ENCODE data around the gene IL17RB. TPM values are rescaled to one million over a fixed set of nuclear protein-coding genes. Genes with fewer than 3 reads are reported as not detected.
A peak's percentile ranks its signal among the peaks of the same experiment; 100 is the strongest.

IL17RB gene
- total and polyA plus RNA-seq, 5 donors from 2014 or later = 2.5 to 5.1 (median 3.6) TPM

DNA sequence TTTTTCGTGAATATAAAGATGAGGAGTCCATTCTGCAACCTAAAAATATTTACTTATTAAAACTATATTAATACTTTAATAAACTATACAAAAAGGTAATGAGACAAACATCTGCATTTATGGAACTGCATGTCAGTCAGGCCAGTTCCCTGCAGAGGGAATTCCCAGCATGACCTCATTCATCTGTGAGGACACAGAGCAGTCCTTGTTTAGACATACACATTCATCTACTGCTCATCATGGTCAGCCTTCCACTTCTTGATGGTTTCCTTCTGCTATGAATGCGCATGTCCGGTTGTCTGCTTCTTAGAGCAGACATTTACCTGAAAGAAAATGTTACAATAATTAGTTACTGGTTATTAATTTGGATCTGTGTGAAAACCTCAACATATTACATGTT lies 38.9 kb downstream of the IL17RB start:
- Mint-ChIP-seq H3K27ac (no peak overlapping the region), H3K27me3 (no peaks in the 10 kb centered on the region), H3K36me3 (peaks cover 34% of the 10 kb centered on the region), H3K4me1 (peaks cover 35 to 58% (median 46%) of the 10 kb centered on the region in 4 donors), H3K4me3 (no peak overlapping the region), H3K9me3 (no peaks in the 10 kb centered on the region)
- DNase-seq (no peak), ATAC-seq (ENCODE audit: low read depth in 2 of 2) (no peak)
- H3K4me3 ChIP-seq (ENCODE audit: low read depth, low read length) = no peak overlapping the region
- peaks cover 38% of the 10 kb centered on the region for H3K36me3 ChIP-seq (ENCODE audit: control insufficient read depth, insufficient read depth, low read length)
- H3K9me3 ChIP-seq (ENCODE audit: control insufficient read depth in 2 of 2, low read length in 2 of 2) = no peaks in the 10 kb centered on the region
- peaks cover 28% of the 10 kb centered on the region for H3K4me1 ChIP-seq (ENCODE audit: control insufficient read depth, insufficient read depth, low read length, poor library complexity, severe bottlenecking)
- no peak overlapping the region for H3K27ac ChIP-seq (ENCODE audit: insufficient read depth, low read length, poor library complexity, severe bottlenecking)
- H3K27me3 ChIP-seq (ENCODE audit: control insufficient read depth, insufficient read depth, low read length) = no peaks in the 10 kb centered on the region

GRCh38 chr3:53887446-53887845 lies 41.1 kb downstream of the IL17RB start:
- Mint-ChIP-seq H3K27ac (peak overlapping the region in 1 of 3 donors; percentile 34), H3K4me3 (peak overlapping the region in 2 of 4 donors; percentile 92 to 99), H3K27me3 (no peaks in the 10 kb centered on the region), H3K9me3 (no peaks in the 10 kb centered on the region), H3K36me3 (peaks cover 29% of the 10 kb centered on the region), H3K4me1 (peaks cover 36 to 59% (median 49%) of the 10 kb centered on the region in 4 donors)
- H3K4me1 ChIP-seq (ENCODE audit: control insufficient read depth, insufficient read depth, low read length, poor library complexity, severe bottlenecking) = peaks cover 26% of the 10 kb centered on the region
- H3K9me3 ChIP-seq (ENCODE audit: control insufficient read depth in 2 of 2, low read length in 2 of 2) = no peaks in the 10 kb centered on the region
- H3K27ac ChIP-seq (ENCODE audit: insufficient read depth, low read length, poor library complexity, severe bottlenecking) = no peak overlapping the region
- no peak overlapping the region for H3K4me3 ChIP-seq (ENCODE audit: low read depth, low read length)
- ATAC-seq (ENCODE audit: low read depth in 2 of 2) (no peak), DNase-seq (no peak)
- H3K36me3 ChIP-seq (ENCODE audit: control insufficient read depth, insufficient read depth, low read length) = peaks cover 38% of the 10 kb centered on the region
- H3K27me3 ChIP-seq (ENCODE audit: control insufficient read depth, insufficient read depth, low read length) = no peaks in the 10 kb centered on the region

DNA sequence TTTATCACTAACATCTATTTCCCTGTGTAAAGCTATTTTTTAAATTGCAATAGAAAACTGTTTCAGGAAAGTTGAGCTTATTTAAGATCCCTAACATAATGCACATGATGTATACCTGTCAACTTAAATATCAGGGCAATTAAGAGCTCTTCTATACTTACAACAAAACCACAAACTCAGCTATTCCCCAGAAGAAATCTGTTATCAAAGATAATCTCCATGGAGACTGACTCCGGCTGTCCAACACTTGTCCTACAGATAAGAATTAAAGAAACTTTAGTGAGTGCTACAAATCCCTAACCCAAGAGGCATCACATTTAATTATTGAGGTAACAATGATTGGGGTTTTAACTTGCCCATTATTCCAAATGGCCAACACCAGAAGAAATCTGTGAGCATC lies 41.9 kb downstream of the IL17RB start:
- H3K36me3 Mint-ChIP-seq = peaks cover 26% of the 10 kb centered on the region
- DNase-seq = no peak
- H3K27ac ChIP-seq (ENCODE audit: insufficient read depth, low read length, poor library complexity, severe bottlenecking) = no peak overlapping the region
- H3K4me1 ChIP-seq (ENCODE audit: control insufficient read depth, insufficient read depth, low read length, poor library complexity, severe bottlenecking) = peaks cover 25% of the 10 kb centered on the region
- H3K27ac Mint-ChIP-seq = peak overlapping the region in 1 of 3 donors; percentile 6
- no peak for ATAC-seq (ENCODE audit: low read depth in 2 of 2)
- peaks cover 38% of the 10 kb centered on the region for H3K36me3 ChIP-seq (ENCODE audit: control insufficient read depth, insufficient read depth, low read length)
- H3K4me3 Mint-ChIP-seq = peak overlapping the region in 2 of 4 donors; percentile 55 to 99
- no peaks in the 10 kb centered on the region for H3K27me3 ChIP-seq (ENCODE audit: control insufficient read depth, insufficient read depth, low read length)
- H3K4me1 Mint-ChIP-seq = peaks cover 30 to 53% (median 44%) of the 10 kb centered on the region in 4 donors
- H3K9me3 Mint-ChIP-seq = peaks cover 0 to 1% (median 0%) of the 10 kb centered on the region in 7 donors
- no peak overlapping the region for H3K4me3 ChIP-seq (ENCODE audit: low read depth, low read length)
- H3K9me3 ChIP-seq (ENCODE audit: control insufficient read depth in 2 of 2, low read length in 2 of 2) = no peaks in the 10 kb centered on the region
- H3K27me3 Mint-ChIP-seq = no peaks in the 10 kb centered on the region

GRCh38 chr3:53890726-53891475 lies 44.5 kb downstream of the IL17RB start:
- peak; percentile 24 for ATAC-seq (ENCODE audit: low read depth in 2 of 2)
- Histone ChIP-seq H3K27ac (ENCODE audit: insufficient read depth, low read length, poor library complexity, severe bottlenecking) (peak overlapping the region; percentile 99), H3K4me3 (ENCODE audit: low read depth, low read length) (peak overlapping the region; percentile 91), H3K27me3 (ENCODE audit: control insufficient read depth, insufficient read depth, low read length) (peaks cover 10% of the 10 kb centered on the region), H3K36me3 (ENCODE audit: control insufficient read depth, insufficient read depth, low read length) (peaks cover 19% of the 10 kb centered on the region), H3K4me1 (ENCODE audit: control insufficient read depth, insufficient read depth, low read length, poor library complexity, severe bottlenecking) (peaks cover 25% of the 10 kb centered on the region), H3K9me3 (ENCODE audit: control insufficient read depth in 2 of 2, low read length in 2 of 2) (no peaks in the 10 kb centered on the region)
- Mint-ChIP-seq H3K27me3 (peaks cover 5% of the 10 kb centered on the region), H3K4me1 (peaks cover 30 to 51% (median 44%) of the 10 kb centered on the region in 4 donors), H3K9me3 (peaks cover 0 to 4% (median 0%) of the 10 kb centered on the region in 7 donors), H3K36me3 (peaks cover 22% of the 10 kb centered on the region), H3K4me3 (peak overlapping the region; percentile 96 to 99 (median 97)), H3K27ac (peak overlapping the region; percentile 77 to 100 (median 100))
- peak; percentile 63 to 82 (median 75) for DNase-seq

- Histone ChIP-seq H3K9me3 (ENCODE audit: control insufficient read depth in 2 of 2, low read length in 2 of 2) (no peaks in the 10 kb centered on the region), H3K4me1 (ENCODE audit: control insufficient read depth, insufficient read depth, low read length, poor library complexity, severe bottlenecking) (peaks cover 25% of the 10 kb centered on the region), H3K4me3 (ENCODE audit: low read depth, low read length) (peak within 1 kb of the TSS; percentile 91), H3K27ac (ENCODE audit: insufficient read depth, low read length, poor library complexity, severe bottlenecking) (peak within 1 kb of the TSS; percentile 99), H3K36me3 (ENCODE audit: control insufficient read depth, insufficient read depth, low read length) (peaks cover 14% of the 10 kb centered on the region), H3K27me3 (ENCODE audit: control insufficient read depth, insufficient read depth, low read length) (peaks cover 12% of the 10 kb centered on the region)
- Mint-ChIP-seq H3K27ac (peak within 1 kb of the TSS; percentile 99 to 100 (median 100)), H3K36me3 (peaks cover 22% of the 10 kb centered on the region), H3K4me1 (peaks cover 30 to 51% (median 44%) of the 10 kb centered on the region in 4 donors), H3K4me3 (peak within 1 kb of the TSS; percentile 96 to 99 (median 97)), H3K9me3 (peaks cover 0 to 4% (median 0%) of the 10 kb centered on the region in 7 donors), H3K27me3 (peaks cover 11% of the 10 kb centered on the region)
- ATAC-seq (ENCODE audit: low read depth in 2 of 2) (peak; percentile 95 to 98), DNase-seq (peak; percentile 97 to 100 (median 98))
These were observed 45.3 kb downstream of the IL17RB start, which contains the start of gene SELENOK for GRCh38 chr3:53891497-53892285. Gene SELENOK, minus strand, starts transcription at chr3:53891859.

- Histone ChIP-seq H3K4me1 (ENCODE audit: control insufficient read depth, insufficient read depth, low read length, poor library complexity, severe bottlenecking) (peaks cover 25% of the 10 kb centered on the region), H3K9me3 (ENCODE audit: control insufficient read depth in 2 of 2, low read length in 2 of 2) (no peaks in the 10 kb centered on the region), H3K27ac (ENCODE audit: insufficient read depth, low read length, poor library complexity, severe bottlenecking) (peak overlapping the region; percentile 99), H3K36me3 (ENCODE audit: control insufficient read depth, insufficient read depth, low read length) (peaks cover 9% of the 10 kb centered on the region), H3K27me3 (ENCODE audit: control insufficient read depth, insufficient read depth, low read length) (peaks cover 18% of the 10 kb centered on the region), H3K4me3 (ENCODE audit: low read depth, low read length) (peak overlapping the region; percentile 86)
- H3K4me1 Mint-ChIP-seq = peaks cover 30 to 49% (median 41%) of the 10 kb centered on the region in 4 donors
- peaks cover 18% of the 10 kb centered on the region for H3K36me3 Mint-ChIP-seq
- peak overlapping the region; percentile 96 to 99 (median 97) for H3K4me3 Mint-ChIP-seq
- H3K27ac Mint-ChIP-seq = peak overlapping the region; percentile 99 to 100 (median 100)
- DNase-seq = no peak
- peaks cover 0 to 4% (median 0%) of the 10 kb centered on the region in 7 donors for H3K9me3 Mint-ChIP-seq
- ATAC-seq (ENCODE audit: low read depth in 2 of 2) = no peak
- H3K27me3 Mint-ChIP-seq = peaks cover 15% of the 10 kb centered on the region
These were observed 45.9 kb downstream of the IL17RB start for GRCh38 chr3:53892286-53892637.

- no peak for DNase-seq
- Histone ChIP-seq H3K36me3 (ENCODE audit: control insufficient read depth, insufficient read depth, low read length) (no peaks in the 10 kb centered on the region), H3K4me3 (ENCODE audit: low read depth, low read length) (no peak overlapping the region), H3K27me3 (ENCODE audit: control insufficient read depth, insufficient read depth, low read length) (peaks cover 32% of the 10 kb centered on the region), H3K4me1 (ENCODE audit: control insufficient read depth, insufficient read depth, low read length, poor library complexity, severe bottlenecking) (no peaks in the 10 kb centered on the region), H3K27ac (ENCODE audit: insufficient read depth, low read length, poor library complexity, severe bottlenecking) (no peak overlapping the region), H3K9me3 (ENCODE audit: control insufficient read depth in 2 of 2, low read length in 2 of 2) (no peaks in the 10 kb centered on the region)
- no peaks in the 10 kb centered on the region for H3K36me3 Mint-ChIP-seq
- H3K9me3 Mint-ChIP-seq = peaks cover 0 to under 1% (median 0%) of the 10 kb centered on the region in 7 donors
- H3K4me1 Mint-ChIP-seq = no peaks in the 10 kb centered on the region
- ATAC-seq (ENCODE audit: low read depth in 2 of 2) = no peak
- peaks cover 60% of the 10 kb centered on the region for H3K27me3 Mint-ChIP-seq
- no peak overlapping the region for H3K27ac Mint-ChIP-seq
- no peak overlapping the region for H3K4me3 Mint-ChIP-seq
These were observed 53.4 kb downstream of the IL17RB start for GRCh38 chr3:53899750-53900149.
